Measurements from ENCODE around the gene SLC38A8. TPM values are rescaled to one million over a fixed set of nuclear protein-coding genes. Genes with fewer than 3 reads are reported as not detected.

The SLC38A8 gene
- polyA plus RNA-seq, 1 experiment: not detected

DNA sequence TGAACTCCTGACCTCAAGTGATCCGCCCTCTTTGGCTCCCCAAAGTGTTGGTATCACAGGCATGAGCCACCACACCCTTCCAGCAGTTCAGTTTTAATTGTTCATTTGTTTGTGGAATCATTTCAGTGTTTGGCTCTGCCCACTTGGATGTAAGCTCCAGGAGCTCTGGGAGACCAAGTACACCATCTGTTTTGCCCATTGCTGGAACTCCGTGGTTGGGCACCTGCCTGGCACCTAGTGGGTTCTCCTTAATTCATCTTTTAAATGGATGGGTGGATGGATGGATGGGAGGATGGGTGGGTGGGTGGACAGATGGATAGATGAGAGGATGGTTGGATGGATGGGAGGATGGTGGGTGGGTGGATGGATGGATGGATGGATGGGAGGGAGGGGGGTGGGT, 75.5 kb downstream of the SLC38A8 start:
- CTCF ChIA-PET: interaction anchor here (0.8 to 1.3 kb wide), 3 partner anchors 93 to 99 kb away, joined by 3 to 9 read pairs (median 5); no protein-coding TSS in a partner anchor
- Histone ChIP-seq H3K9me3 (ENCODE audit: control insufficient read depth, insufficient read depth, low read length) (no peaks in the 10 kb centered on the region; the same call in 1 of the 2 replicates), H3K27ac (ENCODE audit: low read depth, low read length) (no peak overlapping the region), H3K27me3 (ENCODE audit: control insufficient read depth, insufficient read depth, low read length) (peaks cover 18% of the 10 kb centered on the region), H3K4me3 (ENCODE audit: low read depth, low read length) (no peak overlapping the region)
- TF ChIP-seq CTCF (IDR thresholded peaks at IDR 0.05; ENCODE audit: low read depth, low read length): no peak
- POLR2A ChIA-PET: no interaction called here
- DNase-seq (ENCODE audit: low read depth, low spot score): no peak

GRCh38 chr16:83966153-83966696, 76.4 kb downstream of the SLC38A8 start:
- POLR2A ChIA-PET: no interaction called here
- no peak for DNase-seq (ENCODE audit: low read depth, low spot score)
- TF ChIP-seq CTCF (IDR thresholded peaks at IDR 0.05; ENCODE audit: low read depth, low read length): no peak
- CTCF ChIA-PET: interaction anchor here (1.0 to 1.4 kb wide), 4 partner anchors 10 to 100 kb away, joined by 3 to 9 read pairs (median 4); no protein-coding TSS in a partner anchor
- H3K27ac ChIP-seq (ENCODE audit: low read depth, low read length): no peak overlapping the region
- H3K4me3 ChIP-seq (ENCODE audit: low read depth, low read length): no peak overlapping the region
- H3K9me3 ChIP-seq (ENCODE audit: control insufficient read depth, insufficient read depth, low read length): no peaks in the 10 kb centered on the region
- H3K27me3 ChIP-seq (ENCODE audit: control insufficient read depth, insufficient read depth, low read length): peaks cover 17% of the 10 kb centered on the region

GRCh38 chr16:83965444-83966152, 77.0 kb downstream of the SLC38A8 start:
- CTCF ChIA-PET: interaction anchor here (0.8 to 1.4 kb wide), 3 partner anchors 9 to 100 kb away, joined by 3 to 7 read pairs (median 5); no protein-coding TSS in a partner anchor
- no peak for DNase-seq (ENCODE audit: low read depth, low spot score)
- no peak for TF ChIP-seq CTCF (IDR thresholded peaks at IDR 0.05; ENCODE audit: low read depth, low read length)
- no peak overlapping the region for H3K27ac ChIP-seq (ENCODE audit: low read depth, low read length)
- POLR2A ChIA-PET: no interaction called here
- no peaks in the 10 kb centered on the region for H3K9me3 ChIP-seq (ENCODE audit: control insufficient read depth, insufficient read depth, low read length)
- H3K4me3 ChIP-seq (ENCODE audit: low read depth, low read length): no peak overlapping the region
- peaks cover 15% of the 10 kb centered on the region for H3K27me3 ChIP-seq (ENCODE audit: control insufficient read depth, insufficient read depth, low read length)

DNA sequence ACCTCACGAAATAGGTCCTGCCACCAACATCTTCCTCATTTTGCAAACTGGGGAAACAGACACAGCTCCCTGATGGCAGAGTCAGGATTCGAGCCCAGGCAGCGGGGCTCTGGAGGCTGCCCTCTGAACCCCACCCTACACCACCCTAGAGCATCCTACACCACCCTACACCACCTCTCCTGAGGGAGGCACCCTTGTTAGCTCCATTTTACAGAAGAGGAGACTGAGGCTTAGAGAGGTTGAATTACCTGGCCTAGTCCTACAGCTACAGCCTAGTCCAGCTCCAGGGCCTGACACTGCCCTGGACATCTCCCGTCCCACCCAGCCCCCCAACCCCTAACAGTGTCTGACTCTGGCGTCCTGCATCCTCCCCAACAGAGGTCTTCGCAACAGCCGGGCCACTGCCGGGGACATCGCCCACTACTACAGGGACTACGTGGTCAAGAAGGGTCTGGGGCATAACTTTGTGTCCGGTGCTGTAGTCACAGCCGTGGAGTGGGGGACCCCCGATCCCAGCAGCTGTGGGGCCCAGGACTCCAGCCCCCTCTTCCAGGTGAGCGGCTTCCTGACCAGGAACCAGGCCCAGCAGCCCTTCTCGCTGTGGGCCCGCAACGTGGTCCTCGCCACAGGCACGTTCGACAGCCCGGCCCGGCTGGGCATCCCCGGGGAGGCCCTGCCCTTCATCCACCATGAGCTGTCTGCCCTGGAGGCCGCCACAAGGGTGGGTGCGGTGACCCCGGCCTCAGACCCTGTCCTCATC, 77.7 kb downstream of the SLC38A8 start:
- TF ChIP-seq CTCF (IDR thresholded peaks at IDR 0.05; ENCODE audit: low read depth, low read length): no peak
- Histone ChIP-seq H3K9me3 (ENCODE audit: control insufficient read depth, insufficient read depth, low read length) (no peaks in the 10 kb centered on the region), H3K27me3 (ENCODE audit: control insufficient read depth, insufficient read depth, low read length) (peaks cover 9% of the 10 kb centered on the region), H3K4me3 (ENCODE audit: low read depth, low read length) (no peak overlapping the region), H3K27ac (ENCODE audit: low read depth, low read length) (no peak overlapping the region)
- ChIA-PET CTCF (interaction anchor here (0.8 to 1.4 kb wide), 4 partner anchors 98 to 101 kb away, joined by 3 to 8 read pairs (median 6); no protein-coding TSS in a partner anchor), POLR2A (no interaction called here)
- no peak for DNase-seq (ENCODE audit: low read depth, low spot score)

All from AG04450 (cell line).